Neural cell (in vitro differentiated cells): ENCODE data around the gene IL11RA. TPM values are rescaled to one million over a fixed set of nuclear protein-coding genes. Genes with fewer than 3 reads are reported as not detected.

Source experiments
- H2AFZ ChIP-seq: fragments of 200-600, 300-800 bp; sonication (generic), shearing (Covaris generic); 2 replicates; pipeline ENCODE4 v1.6.0; 2014; ENCODE audit warnings: low read depth, mild to moderate bottlenecking, antibody characterized with exemption, low read length, moderate library complexity
- H3F3A ChIP-seq: fragments of 200-600 bp; shearing (Covaris generic); 2 replicates; pipeline ENCODE4 v1.6.1; 2016; ENCODE audit warnings: mild to moderate bottlenecking, moderate library complexity, mixed read lengths, antibody characterized with exemption, low read length; ENCODE audit not compliant: insufficient read depth, poor library complexity, severe bottlenecking
- H3K27ac ChIP-seq: fragments of 200-600, 300-800 bp; sonication (generic), shearing (Covaris generic); 2 replicates; pipeline ENCODE4 v1.5.1; 2014; ENCODE audit warnings: mild to moderate bottlenecking, low read length, moderate library complexity
- H3K27me3 ChIP-seq: fragments of 300-800, 200-600 bp; sonication (generic), shearing (Covaris generic); 2 replicates; pipeline ENCODE4 v1.6.0; 2014; ENCODE audit warnings: mild to moderate bottlenecking, low read depth, low read length, moderate library complexity; ENCODE audit not compliant: insufficient read depth
- H3K36me3 ChIP-seq: fragments of 300-800, 200-600 bp; sonication (generic), shearing (Covaris generic); 2 replicates; pipeline ENCODE4 v1.5.1; 2014; ENCODE audit warnings: mild to moderate bottlenecking, antibody characterized with exemption, low read length, moderate library complexity; ENCODE audit not compliant: insufficient read depth
- H3K4me2 ChIP-seq: fragments of 300-800, 200-600 bp; sonication (generic), shearing (Covaris generic); 2 replicates; pipeline ENCODE4 v1.6.0; 2014; ENCODE audit warnings: mild to moderate bottlenecking, low read length
- H3K4me3 ChIP-seq: fragments of 300-800, 200-600 bp; sonication (generic), shearing (Covaris generic); 2 replicates; pipeline ENCODE4 v1.5.1; 2014; ENCODE audit warnings: mild to moderate bottlenecking, low read length, moderate library complexity
- H3K79me2 ChIP-seq: fragments of 200-600 bp; shearing (Covaris generic); replicated peaks from 2 replicates; pipeline ENCODE4 v1.6.0; 2014; ENCODE audit warnings: mild to moderate bottlenecking, low read length, moderate library complexity; ENCODE audit not compliant: insufficient read depth
- H3K9ac ChIP-seq: fragments of 300-800, 200-600 bp; sonication (generic), shearing (Covaris generic); 2 replicates; pipeline ENCODE4 v1.6.1; 2016; ENCODE audit warnings: mild to moderate bottlenecking, low read length, mixed read lengths
- H3K9me2 ChIP-seq: fragments of 200-600 bp; shearing (Covaris generic); 2 replicates; pipeline ENCODE4 v1.6.1; 2016; ENCODE audit warnings: mild to moderate bottlenecking, low read length, mixed read lengths; ENCODE audit not compliant: insufficient read depth
- H3K9me3 ChIP-seq: fragments of 200-600, 300-800 bp; sonication (generic), shearing (Covaris generic); 2 replicates; pipeline ENCODE4 v1.6.1; 2016; ENCODE audit warnings: mild to moderate bottlenecking, mixed run types, low read length, moderate library complexity, mixed read lengths
- H4K20me1 ChIP-seq: fragments of 200-600 bp; shearing (Covaris generic); 2 replicates; pipeline ENCODE4 v1.6.1; 2016; ENCODE audit warnings: mild to moderate bottlenecking, mixed run types; ENCODE audit not compliant: insufficient read depth
- CTCF ChIP-seq: fragments of 450-650 bp; IDR thresholded peaks from 2 replicates; pipeline ENCODE4 v1.5.1; 2014; ENCODE audit warnings: antibody characterized with exemption, mild to moderate bottlenecking, moderate library complexity; ENCODE audit not compliant: poor library complexity, severe bottlenecking
- EP300 ChIP-seq: fragments of 450-650 bp; conservative IDR thresholded peaks from 2 replicates; pipeline ENCODE4 v1.6.1; 2014; ENCODE audit warnings: antibody characterized with exemption, mild to moderate bottlenecking, moderate library complexity; ENCODE audit not compliant: poor library complexity, severe bottlenecking
- EZH2 ChIP-seq: fragments of 200-600, 300-800 bp; shearing (Covaris generic), sonication (generic); IDR thresholded peaks from 2 replicates; pipeline ENCODE4 v1.6.1; 2014; ENCODE audit warnings: antibody characterized with exemption, low read length, borderline replicate concordance, mild to moderate bottlenecking; ENCODE audit not compliant: insufficient read depth, poor library complexity, severe bottlenecking
- MXI1 ChIP-seq: fragments of 450-650 bp; conservative IDR thresholded peaks from 2 replicates; pipeline ENCODE4 v1.6.1; 2014; ENCODE audit warnings: antibody characterized with exemption, mild to moderate bottlenecking; ENCODE audit not compliant: poor library complexity, severe bottlenecking
- POLR2AphosphoS5 ChIP-seq: IDR thresholded peaks from 2 replicates; pipeline ENCODE4 v1.6.1; 2012
- RAD21 ChIP-seq: fragments of 450-650 bp; conservative IDR thresholded peaks from 2 replicates; pipeline ENCODE4 v1.6.1; 2014; ENCODE audit warnings: antibody characterized with exemption, mild to moderate bottlenecking, moderate library complexity
- REST ChIP-seq: IDR thresholded peaks from 2 replicates; pipeline ENCODE4 v1.6.1; 2012; ENCODE audit warnings: borderline replicate concordance
- SMC3 ChIP-seq: fragments of 450-650 bp; conservative IDR thresholded peaks from 2 replicates; pipeline ENCODE4 v1.6.1; 2014; ENCODE audit warnings: antibody characterized with exemption, mild to moderate bottlenecking, moderate library complexity; ENCODE audit not compliant: poor library complexity
- TAF1 ChIP-seq: IDR thresholded peaks from 2 replicates; pipeline ENCODE4 v1.6.1; 2012; ENCODE audit warnings: low read depth
- polyA plus RNA-seq: library from polyadenylated mRNA; depleted of rRNA; stranded (reverse); fragments of >200 nt; gene quantifications from 2 replicates; pipeline ENCODE4 v1.2.3, GENCODE V29; 2014

The IL11RA gene
- polyA plus RNA-seq, 1 donor from 2014 or later = 59.1 TPM

- no peak overlapping the region for H3K4me2 ChIP-seq
- TF ChIP-seq CTCF = no peak
- no peak for TF ChIP-seq SMC3
- no peak for TF ChIP-seq REST
- no peak for TF ChIP-seq EZH2
- TF ChIP-seq EP300 = no peak
- TF ChIP-seq TAF1 = no peak
- no peak for TF ChIP-seq MXI1
- no peak for TF ChIP-seq POLR2AphosphoS5
- TF ChIP-seq RAD21 = no peak
- no peak overlapping the region for H3K27ac ChIP-seq
- no peaks in the 10 kb centered on the region for H4K20me1 ChIP-seq
- H2AFZ ChIP-seq = no peak overlapping the region
- no peak overlapping the region for H3K9ac ChIP-seq
- H3K79me2 ChIP-seq = no peaks in the 10 kb centered on the region
- H3K9me2 ChIP-seq = no peaks in the 10 kb centered on the region
- H3K9me3 ChIP-seq = no peaks in the 10 kb centered on the region
- H3K4me3 ChIP-seq = no peak overlapping the region
- no peaks in the 10 kb centered on the region for H3K36me3 ChIP-seq
- H3K27me3 ChIP-seq = no peaks in the 10 kb centered on the region
- no peaks in the 10 kb centered on the region for H3F3A ChIP-seq
Measured at GRCh38 chr9:34663303-34663605, 11.3 kb downstream of the IL11RA start.

GRCh38 chr9:34664281-34665066, 12.5 kb downstream of the IL11RA start:
- H3K9me2 ChIP-seq = no peaks in the 10 kb centered on the region
- H3K4me2 ChIP-seq = no peak overlapping the region
- H2AFZ ChIP-seq = peak overlapping the region; percentile 45
- peak overlapping the region; percentile 94 for H3K9ac ChIP-seq
- H3K9me3 ChIP-seq = no peaks in the 10 kb centered on the region
- no peaks in the 10 kb centered on the region for H3F3A ChIP-seq
- no peaks in the 10 kb centered on the region for H3K36me3 ChIP-seq
- H3K4me3 ChIP-seq = peak overlapping the region; percentile 92
- TF ChIP-seq MXI1 (no peak), CTCF (peak; percentile 61)
- H3K27ac ChIP-seq = peak overlapping the region; percentile 14
- no peaks in the 10 kb centered on the region for H4K20me1 ChIP-seq
- no peaks in the 10 kb centered on the region for H3K27me3 ChIP-seq
- H3K79me2 ChIP-seq = no peaks in the 10 kb centered on the region
